Activated CD4-positive, alpha-beta T cell treated with anti-CD3 and anti-CD28 coated beads for 24 hours (primary cell): Measurements from ENCODE around the gene MCFD2.

ENCODE experiments used
- DNase-seq, 2 donors: peaks; one replicate each; pipeline ENCODE4 v3.0.0-alpha.2; 2020; ENCODE audit warnings: low read depth in 2 of 2

The MCFD2 gene

GRCh38 chr2:46873604-46874068 lies 42.0 kb downstream of the MCFD2 start:
- DNase-seq, result peak in 1 of 2 donors; percentile 16

GRCh38 chr2:46872902-46873603 lies 42.6 kb downstream of the MCFD2 start:
- DNase-seq, result no peak

GRCh38 chr2:46871976-46872381 lies 43.6 kb downstream of the MCFD2 start:
- DNase-seq, result no peak

GRCh38 chr2:46870051-46870839 lies 45.4 kb downstream of the MCFD2 start:
- DNase-seq, result no peak

GRCh38 chr2:46869621-46870020 lies 46.0 kb downstream of the MCFD2 start:
- DNase-seq, result no peak

- no peak for DNase-seq
Observed at GRCh38 chr2:46866770-46867246, 48.8 kb downstream of the MCFD2 start.

- DNase-seq, result no peak
Observed at GRCh38 chr2:46865181-46865970, 50.2 kb downstream of the MCFD2 start.

GRCh38 chr2:46863882-46864281 lies 51.7 kb downstream of the MCFD2 start:
- no peak for DNase-seq

- no peak for DNase-seq
Observed at GRCh38 chr2:46862514-46862913, 53.1 kb downstream of the MCFD2 start.

GRCh38 chr2:46861916-46862315 lies 53.7 kb downstream of the MCFD2 start:
- no peak for DNase-seq

- no peak for DNase-seq
Observed at GRCh38 chr2:46859482-46859881, 56.1 kb downstream of the MCFD2 start.

- no peak for DNase-seq
Observed at GRCh38 chr2:46858702-46859090, 56.9 kb downstream of the MCFD2 start.

- no peak for DNase-seq
Observed at GRCh38 chr2:46857871-46858701, 57.5 kb downstream of the MCFD2 start.

GRCh38 chr2:46856336-46856735 lies 59.3 kb downstream of the MCFD2 start:
- DNase-seq, result no peak

- no peak for DNase-seq
Observed at GRCh38 chr2:46855805-46856204, 59.8 kb downstream of the MCFD2 start.

GRCh38 chr2:46854260-46854659 lies 61.3 kb downstream of the MCFD2 start:
- DNase-seq, result no peak

- no peak for DNase-seq
Observed at GRCh38 chr2:46852598-46852997, 63.0 kb downstream of the MCFD2 start.

- no peak for DNase-seq
Observed at GRCh38 chr2:46852124-46852523, 63.5 kb downstream of the MCFD2 start.
